Retina (tissue), 1 donor: ENCODE results near the gene PER2.
"Not testable (repeated sequence)": the region's sequence is repeated elsewhere in the genome, so short reads cannot be mapped to it uniquely, and the experiment has no call there.

Source experiments
- DNase-seq: peaks from one replicate; pipeline ENCODE4 v3.0.0-alpha.2; 2016

The PER2 gene

DNA sequence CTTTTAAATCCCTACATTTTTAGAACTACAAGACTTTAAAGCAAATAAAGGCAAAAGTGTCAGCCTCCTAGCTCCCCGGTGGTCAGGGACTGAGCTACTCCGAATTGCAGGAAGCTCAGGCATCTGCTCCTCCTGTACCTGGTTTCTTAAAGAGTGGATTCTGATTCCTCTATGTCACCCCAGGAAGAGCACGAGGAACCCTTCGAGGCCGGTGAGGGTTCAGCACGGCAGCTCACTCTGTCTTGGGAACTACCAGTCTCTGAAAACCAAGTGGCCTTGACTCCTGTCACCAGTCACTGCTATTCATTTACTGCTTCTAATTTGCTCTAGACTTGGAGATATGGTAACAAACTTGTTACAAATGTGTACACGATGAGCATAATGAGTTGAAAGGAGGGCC lies 2.3 kb downstream of the PER2 start:
- no peak for DNase-seq

DNA sequence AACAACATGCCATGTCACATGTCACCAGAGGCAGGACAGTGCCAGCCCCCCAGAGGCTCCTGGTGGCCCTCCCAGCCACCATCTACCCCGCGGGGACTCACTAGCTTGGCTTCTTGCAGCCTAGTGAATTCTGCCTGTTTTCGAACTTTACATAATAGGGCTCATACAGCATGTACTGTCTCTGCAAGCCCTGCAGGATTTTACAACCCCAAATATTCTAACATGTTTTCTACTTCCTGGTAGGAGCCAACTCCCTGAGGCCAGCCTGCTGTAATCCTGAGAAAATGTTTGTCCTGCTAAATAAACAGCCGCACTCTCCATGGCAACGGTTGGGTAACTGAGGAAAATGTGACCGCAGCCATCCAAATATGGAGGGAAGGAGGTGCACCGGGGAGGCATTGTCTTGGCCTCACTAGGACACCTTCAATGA lies 2.7 kb downstream of the PER2 start:
- DNase-seq = no peak

DNA sequence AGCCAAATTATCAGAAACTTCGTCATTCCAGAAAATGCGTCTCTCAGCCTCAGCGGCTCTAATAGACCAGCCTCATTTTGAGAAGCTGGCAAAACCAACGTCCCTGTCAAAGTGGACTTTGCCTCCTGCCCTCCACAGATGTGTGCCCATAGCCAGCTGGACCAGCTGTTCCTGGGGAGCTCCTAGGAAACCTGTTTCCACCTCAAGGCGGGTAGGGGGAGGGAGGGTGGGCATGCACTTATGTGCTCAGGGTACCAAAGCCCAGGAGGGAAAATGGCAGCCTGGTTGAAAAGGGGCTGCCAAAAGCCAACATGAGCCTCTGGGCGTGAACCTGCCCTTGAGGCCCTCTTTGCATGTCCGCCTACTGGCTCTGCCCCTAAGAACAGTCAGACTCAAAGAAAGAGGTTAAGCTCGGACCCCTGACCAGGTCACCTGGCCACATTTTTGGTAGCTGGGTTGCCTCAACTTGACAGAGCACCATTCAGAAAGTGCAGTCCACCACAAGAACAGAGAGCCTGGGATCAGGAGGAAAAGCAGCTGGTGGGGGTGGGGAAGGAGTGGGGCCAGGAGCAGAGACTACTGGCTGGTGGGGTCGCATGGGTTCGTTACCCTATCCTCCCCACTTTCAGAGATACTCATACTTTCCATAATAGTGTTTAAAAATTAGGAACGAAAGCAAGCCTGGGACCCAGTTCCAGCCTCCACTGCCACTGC lies 3.5 kb downstream of the PER2 start:
- DNase-seq = no peak

DNA sequence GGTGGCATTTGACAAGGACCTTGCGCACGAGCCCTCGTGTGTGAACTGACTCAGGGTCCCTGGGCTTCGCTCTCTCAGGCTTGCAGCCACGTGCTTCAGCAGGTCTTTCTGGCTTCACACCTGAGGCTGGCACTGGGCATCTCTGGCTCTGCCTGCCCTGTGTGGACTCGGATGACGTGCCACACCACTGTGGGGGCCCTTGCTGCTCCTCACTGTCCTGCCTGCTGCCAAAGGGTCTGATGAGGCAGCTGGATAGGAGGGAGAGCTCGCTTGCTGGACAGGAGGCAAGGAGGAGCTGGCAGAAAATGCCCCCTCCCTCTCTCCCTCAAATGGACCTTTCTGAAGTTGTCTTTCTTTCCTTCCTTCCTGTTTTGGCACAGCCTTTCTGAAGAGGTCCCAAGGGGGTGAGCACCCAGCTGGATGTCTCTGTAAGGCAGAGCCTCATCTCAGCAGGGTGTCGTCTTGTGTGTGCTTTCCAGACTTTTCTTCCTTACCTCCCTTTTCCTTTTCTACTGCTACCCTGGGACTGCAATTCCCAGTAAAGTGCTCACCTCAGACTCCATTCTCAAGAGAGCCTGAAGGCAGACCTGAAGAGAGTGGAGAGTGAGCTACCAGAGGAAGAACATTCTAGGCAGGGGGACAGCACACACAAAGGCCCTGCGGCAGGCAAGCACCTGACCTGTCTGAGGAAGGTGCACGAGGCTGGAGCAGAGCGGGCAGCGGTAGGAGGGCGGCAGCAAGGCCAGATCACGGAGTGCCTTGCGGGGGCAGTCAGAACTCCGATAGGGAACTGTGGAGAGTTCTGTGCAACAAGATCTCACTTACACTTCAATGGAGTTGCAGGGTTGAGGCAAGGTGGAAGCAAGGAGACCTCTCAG lies 5.3 kb downstream of the PER2 start:
- no peak for DNase-seq

DNA sequence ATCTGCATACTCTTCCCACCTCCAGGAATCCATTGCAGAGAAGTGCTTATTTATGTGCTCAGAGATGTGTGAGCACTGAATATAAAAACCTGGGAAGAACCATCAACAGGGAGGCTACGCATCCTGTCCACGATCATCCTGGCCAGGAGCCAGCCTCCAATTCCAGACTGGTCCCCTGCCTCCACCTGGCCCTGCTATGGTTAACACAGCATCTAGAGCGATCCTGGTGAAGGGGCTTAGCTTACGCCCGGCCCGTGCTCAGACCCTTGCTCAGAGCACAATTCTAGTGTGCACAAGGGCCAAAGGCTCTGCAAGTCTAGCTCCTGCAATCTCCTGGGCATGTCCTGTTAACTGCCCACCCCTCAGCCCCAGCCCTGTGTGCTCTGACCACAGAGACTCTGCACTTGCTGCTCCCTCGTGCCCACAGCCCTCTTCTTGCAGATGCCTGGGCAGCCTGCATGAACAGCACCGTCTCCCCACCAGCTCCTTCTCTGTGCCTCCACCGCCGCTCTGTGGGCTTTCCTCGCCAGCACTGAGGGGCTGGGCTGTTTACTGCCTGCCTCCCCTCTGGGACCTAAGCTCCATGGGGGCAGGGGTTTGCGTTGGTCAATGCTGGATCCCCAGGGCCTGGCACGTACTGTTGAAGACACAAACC lies 6.5 kb downstream of the PER2 start:
- DNase-seq = no peak

DNA sequence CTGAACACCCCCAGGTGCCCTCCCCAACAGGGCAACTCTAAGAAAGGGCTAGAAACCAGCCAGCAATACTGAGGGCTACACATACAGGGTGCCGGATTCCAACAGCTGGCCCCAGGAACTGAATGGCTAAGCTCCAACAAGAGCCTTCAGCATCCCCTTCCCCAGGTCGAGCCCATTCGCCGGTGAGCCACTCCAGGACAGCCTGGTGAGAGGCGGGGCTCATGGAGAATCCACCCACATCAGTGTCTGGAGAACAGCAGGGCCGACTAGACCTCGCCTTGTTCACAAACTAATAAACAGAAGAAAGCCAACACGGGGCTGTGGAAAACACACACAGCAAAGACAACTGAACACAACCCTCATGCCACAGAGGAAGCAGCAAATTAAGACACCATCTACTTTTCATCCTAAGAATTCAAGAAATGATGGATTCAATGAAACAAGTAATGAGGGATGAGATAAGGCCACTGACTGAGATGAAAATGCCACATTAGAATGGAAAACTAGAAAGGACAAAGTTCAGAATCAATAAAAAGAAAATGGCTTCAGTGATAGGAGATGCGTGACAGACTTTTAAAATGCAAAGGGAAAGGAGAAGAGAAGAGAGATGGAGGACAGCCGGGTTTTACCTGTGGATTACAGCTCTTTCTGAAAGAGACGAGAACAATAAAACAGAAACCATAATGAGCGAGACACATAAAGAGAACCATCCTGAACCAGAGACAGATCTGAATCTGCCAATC lies 8.2 kb downstream of the PER2 start:
- no peak for DNase-seq

DNA sequence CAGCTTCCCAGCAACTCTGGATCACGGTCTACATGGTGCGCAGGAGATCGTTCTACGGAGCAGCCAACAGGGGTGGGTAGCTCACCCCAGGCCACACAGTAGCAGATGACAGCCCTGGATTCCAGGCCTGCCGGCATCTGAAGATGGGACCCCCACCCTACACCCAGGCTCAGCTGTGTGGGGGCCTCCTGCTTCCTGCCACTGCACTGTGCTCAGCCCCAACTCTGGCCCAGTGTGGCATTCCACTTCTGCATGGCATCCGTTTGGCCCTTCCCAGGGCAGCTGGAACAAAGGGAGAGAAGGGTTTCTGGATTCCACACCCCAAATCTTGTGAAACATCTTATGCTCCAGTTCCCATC lies 9.1 kb downstream of the PER2 start:
- DNase-seq = no peak

DNA sequence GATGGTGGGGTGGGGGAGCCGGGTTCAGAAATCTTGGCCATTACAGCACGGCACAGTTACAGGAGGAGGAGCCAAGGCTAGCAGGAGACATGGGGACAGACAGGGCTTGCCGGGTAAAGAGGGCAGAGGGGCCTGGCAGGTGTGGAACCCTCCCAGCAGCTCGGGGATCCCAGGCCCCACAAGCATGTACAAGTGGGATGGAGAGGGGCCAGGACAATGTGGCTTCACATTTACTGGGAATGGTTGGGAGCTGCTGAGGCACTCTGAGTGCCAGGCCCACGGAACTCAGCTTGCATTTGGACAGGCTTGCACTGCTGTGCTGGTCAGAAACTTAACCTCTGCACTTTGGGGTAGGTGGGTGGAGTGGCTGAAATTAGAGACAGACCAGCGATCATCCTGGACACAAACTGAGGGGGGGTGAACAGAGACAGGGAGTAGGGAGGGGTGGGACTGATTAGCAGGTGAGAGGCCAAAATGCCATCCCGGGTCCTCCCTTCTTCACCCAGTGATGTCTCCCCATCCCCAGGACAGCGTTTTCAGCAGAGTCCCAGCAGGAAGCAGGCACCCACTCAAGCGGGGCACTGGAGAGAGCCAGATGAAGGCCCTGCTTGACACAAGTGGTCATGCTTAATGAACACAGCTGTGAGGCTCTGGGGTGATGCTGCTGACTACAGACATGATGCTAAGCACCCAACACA lies 9.6 kb downstream of the PER2 start:
- no peak for DNase-seq

DNA sequence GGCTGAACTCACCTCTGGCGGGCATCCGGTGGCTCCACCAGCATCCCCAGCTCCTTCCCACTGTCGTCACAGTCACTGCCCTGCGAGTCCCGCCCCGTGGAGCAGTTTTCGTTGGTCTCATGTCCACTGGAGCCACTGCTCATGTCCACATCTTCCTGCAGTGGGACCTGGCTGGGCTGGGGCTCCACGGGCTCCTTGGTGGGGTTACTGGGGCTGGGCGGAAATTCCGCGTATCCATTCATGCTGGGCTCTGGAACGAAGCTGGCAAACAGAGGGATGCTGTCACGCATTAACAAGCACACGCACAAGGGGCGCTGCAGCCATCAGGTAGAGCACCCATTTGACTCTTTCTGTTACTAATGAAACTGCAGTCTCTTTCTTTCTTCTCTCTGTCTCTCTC lies 10.7 kb downstream of the PER2 start:
- DNase-seq = no peak

DNA sequence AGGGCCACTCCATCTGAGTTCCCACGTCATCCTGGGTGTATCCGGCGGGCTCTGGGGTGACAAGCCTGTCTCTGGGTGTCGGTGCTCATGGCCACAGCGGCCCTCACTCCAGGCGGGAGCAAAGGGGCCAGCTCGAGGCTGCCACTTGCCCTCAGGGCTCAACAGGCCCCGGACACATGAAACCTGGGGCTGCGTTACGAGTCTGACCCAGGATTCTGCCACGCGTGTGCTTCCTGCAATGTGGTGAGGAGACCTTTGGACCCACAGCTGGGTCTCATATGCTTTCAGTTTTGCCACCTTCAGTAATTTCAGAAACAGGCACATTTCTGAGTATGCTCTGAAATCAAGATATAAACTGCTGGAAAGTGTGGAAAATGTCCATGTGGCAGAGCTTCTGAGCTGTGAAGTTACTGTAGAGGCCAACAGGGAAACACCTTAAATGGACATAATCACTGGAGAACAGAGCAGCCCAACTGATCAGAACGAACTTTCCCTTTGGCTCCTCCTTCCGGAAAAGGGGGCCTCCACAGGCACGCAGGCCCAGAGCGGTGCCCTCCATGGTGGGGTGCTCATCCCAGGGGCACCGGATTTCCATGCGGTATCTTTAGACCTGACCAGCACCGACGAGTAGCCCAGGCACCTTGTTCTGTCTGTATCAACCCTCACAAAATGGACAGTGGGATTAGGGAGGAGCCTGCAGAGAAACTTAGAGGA lies 14.1 kb downstream of the PER2 start:
- DNase-seq = no peak

DNA sequence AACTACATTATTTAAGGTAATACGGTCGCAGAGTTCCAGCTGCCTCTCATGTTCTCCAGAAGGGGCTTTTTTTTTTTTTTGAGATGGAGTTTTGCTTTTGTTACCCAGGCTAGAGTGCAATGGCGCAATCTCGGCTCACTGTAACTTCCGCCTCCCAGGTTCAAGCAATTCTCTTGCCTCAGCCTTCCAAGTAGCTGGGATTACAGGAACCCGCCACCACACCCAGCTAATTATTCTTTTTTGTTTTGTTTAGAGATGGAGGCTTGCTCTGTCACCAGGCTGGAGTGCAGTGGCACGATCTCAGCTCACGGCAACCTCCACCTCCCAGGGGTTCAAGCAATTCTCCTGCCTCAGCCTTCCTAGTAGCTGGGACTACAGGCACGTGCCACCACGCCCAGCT lies 15.0 kb downstream of the PER2 start:
- DNase-seq = not testable (repeated sequence)

DNA sequence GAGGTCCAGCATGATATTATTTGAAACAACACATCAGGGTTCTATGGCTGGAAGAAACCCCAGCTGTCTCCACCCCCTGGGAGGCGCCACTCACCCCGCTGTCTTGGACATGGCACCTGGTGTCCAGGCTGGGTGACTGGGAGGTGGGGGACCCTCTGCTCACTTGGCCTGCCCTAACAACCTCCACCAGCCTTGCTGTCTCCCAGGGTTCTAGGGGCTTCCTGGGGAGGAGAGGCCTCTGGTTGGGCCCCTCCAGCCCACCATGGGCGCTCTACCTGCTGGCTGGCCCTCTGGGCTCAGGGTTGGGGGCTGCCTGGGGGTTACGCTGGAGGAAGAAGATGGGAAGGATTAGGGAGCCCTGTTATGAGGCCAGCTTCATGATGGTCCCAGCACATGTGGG lies 16.3 kb downstream of the PER2 start:
- no peak for DNase-seq

DNA sequence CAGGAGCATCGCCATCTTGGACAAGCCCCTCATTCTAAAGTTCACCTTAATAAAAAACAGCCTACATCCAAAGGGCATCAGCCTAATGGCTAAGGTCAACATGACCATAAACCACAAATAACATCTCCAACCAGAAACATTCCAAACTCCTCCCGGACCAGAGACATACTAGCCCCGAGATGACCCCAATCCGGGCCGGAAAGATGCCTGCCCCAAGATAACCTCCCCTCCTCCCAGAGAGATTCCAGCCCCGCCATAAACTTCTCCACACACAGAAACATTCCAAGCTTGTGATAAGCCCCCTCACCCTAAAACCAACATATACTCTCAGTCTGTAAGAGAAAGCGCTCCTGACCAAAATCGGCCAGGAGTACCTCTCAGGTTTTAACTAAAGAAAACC lies 16.7 kb downstream of the PER2 start:
- not testable (repeated sequence) for DNase-seq

DNA sequence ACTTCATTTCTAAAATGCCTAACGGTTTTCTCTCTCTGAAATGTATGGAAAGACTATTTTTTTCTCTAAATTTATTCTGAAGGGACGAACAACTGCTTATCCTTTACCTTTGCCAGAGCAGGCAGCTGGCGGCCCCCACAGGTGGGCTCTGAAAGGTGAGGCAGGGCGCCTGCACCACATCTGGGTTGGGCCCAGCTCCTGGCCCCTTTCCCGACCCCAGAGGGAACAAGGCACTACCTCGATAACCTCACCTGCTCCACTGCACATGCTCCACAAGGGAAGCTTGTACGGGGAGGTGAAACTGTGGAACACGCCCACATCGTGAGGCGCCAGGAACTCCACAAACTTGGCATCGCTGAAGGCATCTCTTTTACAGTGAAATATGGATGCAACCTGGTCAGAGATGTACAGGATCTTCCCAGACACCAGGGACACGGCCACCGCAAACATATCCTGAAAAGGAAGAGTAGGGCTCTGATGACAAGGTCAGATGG lies 17.3 kb downstream of the PER2 start:
- no peak for DNase-seq

DNA sequence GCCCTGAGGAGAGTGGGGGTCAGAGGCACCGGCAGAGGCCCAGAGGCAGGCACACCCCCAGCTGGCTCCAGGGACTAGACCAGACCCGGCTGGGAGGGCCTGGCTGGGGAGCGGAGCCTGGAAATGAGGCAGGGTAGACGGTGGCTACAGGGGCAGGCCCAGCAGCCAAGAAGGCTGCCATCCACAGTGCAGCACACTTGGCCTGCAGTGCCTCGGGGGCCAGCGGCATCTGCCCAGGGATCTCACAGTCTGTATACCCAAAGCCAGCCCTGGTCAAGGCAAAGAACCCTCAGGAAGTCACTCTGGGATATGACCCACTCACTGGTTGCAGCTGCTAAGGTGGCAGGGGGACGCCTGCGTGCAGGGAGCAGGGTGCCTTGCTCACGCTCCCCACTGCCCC lies 17.8 kb downstream of the PER2 start:
- DNase-seq = no peak

DNA sequence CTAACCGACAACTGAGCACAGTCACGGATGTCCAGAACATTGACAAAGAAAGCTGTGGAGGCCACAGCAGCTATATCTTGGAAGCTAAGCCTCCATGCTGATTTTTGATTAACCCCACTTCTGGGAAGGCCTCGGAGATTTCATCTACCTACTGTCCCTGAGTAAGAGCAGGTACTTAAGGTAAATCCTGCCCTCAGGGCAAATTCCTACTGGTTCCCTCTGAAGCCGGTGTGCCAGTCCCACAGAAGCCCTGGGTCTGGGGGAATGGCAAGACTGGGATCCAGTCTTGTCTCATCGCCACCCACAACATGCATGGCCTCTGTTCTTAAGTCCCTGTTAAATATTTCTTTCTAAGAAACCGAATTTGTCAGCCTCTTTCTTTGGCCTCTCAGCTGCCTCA lies 18.7 kb downstream of the PER2 start:
- DNase-seq = no peak

DNA sequence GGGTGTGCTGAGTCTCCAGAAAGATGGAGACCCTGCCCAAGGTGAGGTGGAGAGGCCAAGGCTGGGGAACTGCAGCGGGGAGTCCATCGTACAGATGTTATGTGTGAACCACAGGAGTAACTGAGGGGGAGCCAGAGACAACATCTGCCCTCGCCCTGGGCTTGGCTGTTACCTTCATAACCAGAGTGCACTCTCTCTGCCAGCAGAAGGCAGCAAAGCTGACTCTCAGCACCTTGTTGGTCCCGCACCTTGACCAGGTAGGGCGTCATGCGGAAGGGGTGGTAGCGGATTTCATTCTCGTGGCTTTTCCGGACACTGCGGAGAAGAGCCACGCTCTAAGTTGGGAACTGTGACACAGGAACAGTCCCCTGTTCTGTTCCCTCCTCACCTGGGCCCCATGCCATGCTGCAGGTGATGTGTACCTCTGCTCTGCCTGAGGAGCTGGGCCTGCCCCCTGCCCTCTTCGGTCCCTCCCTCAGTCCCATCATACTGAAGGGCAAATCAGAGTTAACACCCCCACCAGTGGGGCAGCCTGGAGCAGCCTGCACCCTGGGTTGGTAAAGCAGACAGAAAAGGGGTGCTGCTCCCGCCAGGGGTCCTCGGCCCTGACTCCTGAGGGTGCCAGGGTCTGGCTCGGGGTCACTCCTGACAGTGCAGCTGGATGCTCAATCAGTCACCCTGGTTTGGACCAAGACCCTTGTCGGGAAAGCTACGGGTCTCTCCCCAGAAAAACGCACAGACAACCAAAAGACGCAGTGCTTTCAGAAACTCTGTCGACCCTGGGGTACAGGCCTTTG lies 20.3 kb downstream of the PER2 start:
- DNase-seq = no peak

DNA sequence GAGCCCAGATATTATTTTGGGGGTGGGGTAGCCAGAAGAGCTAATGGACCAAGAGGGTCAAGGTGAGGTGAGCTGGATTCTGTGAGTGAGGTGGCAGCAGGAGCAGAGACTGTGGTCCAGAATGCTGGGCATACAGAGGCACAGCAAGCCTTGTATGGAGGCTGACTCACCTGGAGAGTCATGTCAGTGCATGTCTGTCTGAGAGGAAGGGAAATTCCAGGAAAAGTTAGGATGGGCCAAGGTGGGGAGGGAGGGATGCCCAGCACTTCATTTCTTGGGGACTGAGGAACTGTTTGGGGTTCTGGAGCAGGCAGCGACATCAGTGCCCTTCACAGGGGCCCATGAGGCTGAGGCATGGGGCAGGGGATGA lies 21.1 kb downstream of the PER2 start:
- DNase-seq = no peak

DNA sequence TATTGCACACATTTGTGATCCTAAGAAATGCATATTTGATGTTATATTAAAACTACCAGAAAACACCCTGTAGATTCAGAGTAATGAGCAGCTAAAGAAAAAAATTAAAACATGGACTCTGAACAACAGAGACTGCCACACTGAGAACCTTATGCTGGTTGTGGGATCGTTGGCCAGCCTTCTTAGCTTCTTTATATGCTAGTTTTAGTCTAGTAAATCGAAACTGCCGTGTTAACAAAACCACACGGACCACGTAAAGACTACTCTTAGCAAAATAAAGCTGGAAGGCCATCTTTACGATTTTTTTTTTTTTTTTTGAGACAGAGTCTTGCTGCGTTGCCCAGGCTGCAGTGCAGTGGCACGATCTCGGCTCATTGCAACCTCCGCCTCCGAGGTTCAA lies 22.8 kb downstream of the PER2 start:
- DNase-seq = no peak

DNA sequence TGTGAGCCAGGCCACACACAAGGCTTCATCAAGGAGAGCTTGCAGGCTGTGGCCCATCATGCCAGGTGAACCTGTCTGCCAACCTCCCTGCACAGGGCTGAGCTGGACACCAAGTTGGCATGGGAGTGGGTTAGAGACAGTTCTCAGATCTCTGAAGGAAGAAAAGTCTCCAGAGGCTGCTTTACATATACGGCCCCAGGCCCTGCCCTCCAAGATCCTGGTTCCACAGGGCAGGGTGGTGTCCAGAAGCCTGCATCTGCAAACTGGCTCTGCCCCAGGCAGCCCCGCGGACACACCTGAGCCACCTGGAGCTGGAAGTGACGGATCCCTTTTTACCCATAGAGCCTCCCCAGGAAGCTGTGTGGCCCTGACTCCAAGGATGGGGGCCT lies 24.3 kb downstream of the PER2 start:
- no peak for DNase-seq
